PC-3 (cell line): ENCODE results near the gene MICOS13. TPM values are rescaled to one million over a fixed set of nuclear protein-coding genes. Genes with fewer than 3 reads are reported as not detected.

ENCODE experiments used
- ATAC-seq: fragments of 200-7000 bp; cut with Tn5 transposase; 2 replicates; pipeline ENCODE4 v1.9.1; 2020; ENCODE audit warnings: mild to moderate bottlenecking, moderate library complexity
- BruUV-seq: library from RNA; stranded (reverse); fragments of 400-500 nt; replicated peaks from 2 replicates; lab custom pipeline; 2021; lab: Mats Ljungman, UMichigan
- CTCF ChIA-PET: fragments of 300-600 bp; sonication (Branson Sonifier 250); formaldehyde crosslinking; loops from one replicate; lab custom pipeline; 2022; ENCODE audit warnings: antibody characterized with exemption; lab: Charles Lee
- POLR2A ChIA-PET: fragments of 300-600 bp; sonication (Branson Sonifier 250); formaldehyde crosslinking; loops from one replicate; lab custom pipeline; 2022; ENCODE audit warnings: antibody characterized with exemption; ENCODE audit not compliant: unreplicated experiment; lab: Charles Lee
- DNase-seq: peaks from one replicate; pipeline ENCODE4 v3.0.0-alpha.2; 2015
- H2AFZ ChIP-seq: fragments of 300-600 bp; sonication (generic); 2 replicates; pipeline ENCODE4 v1.6.0; 2016; ENCODE audit warnings: antibody characterized with exemption, low read length
- H3F3A ChIP-seq: fragments of 300-600 bp; sonication (generic); one replicate; pipeline ENCODE4 v1.6.0; 2017; ENCODE audit warnings: antibody characterized with exemption, low read length, control low read depth, mild to moderate bottlenecking; ENCODE audit not compliant: unreplicated experiment
- H3K27ac ChIP-seq: fragments of 300-600 bp; sonication (generic); 2 replicates; pipeline ENCODE4 v1.5.1; 2016; ENCODE audit warnings: mild to moderate bottlenecking, low read length
- H3K27me3 ChIP-seq: fragments of 300-600 bp; sonication (generic); 2 replicates; pipeline ENCODE4 v1.6.1; 2016; ENCODE audit warnings: low read length, mixed read lengths
- H3K36me3 ChIP-seq: fragments of 300-600 bp; sonication (generic); 2 replicates; pipeline ENCODE4 v1.6.1; 2016; ENCODE audit warnings: low read depth, mixed run types, low read length, mixed read lengths
- H3K4me1 ChIP-seq: fragments of 300-600 bp; sonication (generic); 2 replicates; pipeline ENCODE4 v1.5.1; 2016; ENCODE audit warnings: low read length; ENCODE audit not compliant: insufficient read depth
- H3K4me2 ChIP-seq: fragments of 300-600 bp; sonication (generic); 2 replicates; pipeline ENCODE4 v1.6.0; 2016; ENCODE audit warnings: low read length
- H3K4me3 ChIP-seq: fragments of 300-600 bp; sonication (generic); 2 replicates; pipeline ENCODE4 v1.5.1; 2016; ENCODE audit warnings: mild to moderate bottlenecking, low read length, mixed read lengths
- H3K79me2 ChIP-seq: fragments of 300-600 bp; sonication (generic); 2 replicates; pipeline ENCODE4 v1.6.1; 2017; ENCODE audit warnings: low read length, mixed read lengths
- H3K9ac ChIP-seq: fragments of 300-600 bp; sonication (generic); 2 replicates; pipeline ENCODE4 v1.6.0; 2016; ENCODE audit warnings: mild to moderate bottlenecking, low read length
- H3K9me2 ChIP-seq: fragments of 300-600 bp; sonication (generic); replicated peaks from 2 replicates; pipeline ENCODE4 v1.6.1; 2016; ENCODE audit warnings: mixed run types, low read length, mixed read lengths
- H3K9me3 ChIP-seq: fragments of 300-600 bp; sonication (generic); 2 replicates; pipeline ENCODE4 v1.6.1; 2016; ENCODE audit warnings: low read length, mixed read lengths
- H4K20me1 ChIP-seq: fragments of 300-600 bp; sonication (generic); 2 replicates; pipeline ENCODE4 v1.6.1; 2016; ENCODE audit warnings: low read length, mixed read lengths
- EZH2 ChIP-seq: fragments of 300-600 bp; sonication (generic); IDR thresholded peaks from one replicate; pipeline ENCODE4 v1.6.1; 2017; ENCODE audit warnings: antibody characterized with exemption, mild to moderate bottlenecking, low read length; ENCODE audit not compliant: unreplicated experiment
- EZH2phosphoT487 ChIP-seq: fragments of 300-600 bp; sonication (generic); IDR thresholded peaks from 2 replicates; pipeline ENCODE4 v1.6.1; 2018; ENCODE audit warnings: mild to moderate bottlenecking, antibody characterized with exemption, low read length, borderline replicate concordance
- intact Hi-C: fragments of 100-400 bp; cut with micrococcal nuclease; formaldehyde crosslinking; loops from 2 replicates; pipeline ENCODE4 v1.9.0; 2023
- total RNA-seq: library from RNA; depleted of rRNA; stranded (reverse); fragments of >200 nt; gene quantifications from 2 replicates; pipeline ENCODE4 v1.2.3, GENCODE V29; 2014
- TF ChIP-seq, protein P1 (sequence below): fragments of 300-600 bp; sonication (generic); conservative IDR thresholded peaks from 2 replicates; pipeline ENCODE4 v1.5.1; 2017; ENCODE audit warnings: antibody characterized with exemption, low read depth, mild to moderate bottlenecking, low read length

MICOS13 gene
- total RNA-seq, 1 experiment from 2014 or later: 456 TPM

DNA sequence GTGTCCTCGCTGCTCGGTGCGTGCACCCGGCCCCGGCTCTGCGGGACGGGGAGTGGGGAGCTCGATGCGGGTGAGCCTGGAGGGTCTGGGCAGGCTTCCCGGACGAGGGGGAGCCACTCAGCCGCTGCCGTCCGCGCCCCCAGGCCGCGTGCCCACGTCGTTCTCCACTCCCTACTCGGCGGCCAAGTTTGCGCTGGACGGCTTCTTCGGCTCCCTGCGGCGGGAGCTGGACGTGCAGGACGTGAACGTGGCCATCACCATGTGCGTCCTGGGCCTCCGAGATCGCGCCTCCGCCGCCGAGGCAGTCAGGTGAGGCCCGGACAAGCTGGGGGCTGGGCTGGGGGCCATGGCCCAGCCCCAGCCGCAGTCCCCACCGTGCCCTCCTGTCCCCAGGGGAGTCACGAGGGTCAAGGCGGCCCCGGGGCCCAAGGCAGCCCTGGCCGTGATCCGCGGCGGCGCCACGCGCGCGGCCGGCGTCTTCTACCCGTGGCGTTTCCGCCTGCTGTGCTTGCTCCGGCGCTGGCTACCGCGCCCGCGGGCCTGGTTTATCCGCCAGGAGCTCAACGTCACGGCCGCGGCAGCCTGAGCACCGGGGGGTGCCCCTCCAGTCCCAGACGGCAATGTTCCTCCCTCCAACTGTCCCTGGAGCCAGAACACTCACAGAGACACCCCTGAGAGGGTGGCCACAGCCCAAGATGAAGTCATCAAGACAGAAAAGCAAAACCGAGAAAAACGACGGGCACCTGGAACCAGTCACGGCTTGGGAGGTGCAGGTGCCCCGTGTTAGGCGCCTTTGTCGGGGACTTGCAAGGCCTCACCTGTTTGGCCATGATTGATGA is 7.3 kb upstream of the MICOS13 start:
- peak overlapping the region; percentile 92 for H2AFZ ChIP-seq
- intact Hi-C loops: loop anchor here (10.0 kb wide), 2 partner anchors 107 to 1847 kb away; partner anchors contain the start of genes DUS3L and PNPLA6
- no peak overlapping the region for H3K27ac ChIP-seq

DNA sequence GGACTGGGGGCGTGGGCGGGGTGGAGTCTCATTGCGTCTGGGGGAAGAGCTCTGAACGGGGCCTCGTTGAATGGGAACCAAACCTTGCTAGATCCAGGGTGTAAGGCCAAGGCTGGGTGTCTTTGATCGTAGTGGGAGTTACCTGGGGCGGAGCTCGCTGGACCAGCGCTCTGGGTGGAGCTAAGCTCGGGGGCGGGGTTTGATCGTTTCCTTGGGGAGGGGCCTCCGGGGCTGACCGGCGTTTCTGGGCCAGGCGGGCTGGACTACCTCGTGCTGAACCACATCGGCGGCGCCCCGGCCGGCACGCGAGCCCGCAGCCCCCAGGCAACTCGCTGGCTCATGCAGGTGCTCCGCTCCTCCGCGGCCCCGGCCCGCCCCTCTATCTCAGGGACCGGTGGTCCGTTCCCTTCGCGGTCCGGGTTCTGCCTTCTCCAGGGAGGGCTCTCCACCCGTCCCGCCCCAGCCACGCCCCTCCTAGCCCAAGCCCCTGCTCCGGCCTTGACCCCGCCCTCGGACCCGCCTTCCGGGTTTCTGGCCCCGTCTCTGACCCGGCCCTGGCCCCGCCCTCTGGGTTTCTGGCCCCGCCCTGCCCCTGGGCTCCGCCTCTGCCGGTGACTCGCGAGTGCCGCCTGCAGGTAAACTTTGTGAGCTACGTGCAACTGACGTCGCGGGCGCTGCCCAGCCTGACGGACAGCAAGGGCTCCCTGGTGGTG is 6.5 kb upstream of the MICOS13 start:
- H3K36me3 ChIP-seq: peaks cover 11% of the 10 kb centered on the region
- H2AFZ ChIP-seq: peak overlapping the region; percentile 92
- peaks cover 2% of the 10 kb centered on the region for H3K4me1 ChIP-seq
- H3K9ac ChIP-seq: peak overlapping the region; percentile 60
- H4K20me1 ChIP-seq: peaks cover 14% of the 10 kb centered on the region
- peaks cover 18% of the 10 kb centered on the region for H3K79me2 ChIP-seq
- intact Hi-C loops: loop anchor here (10.0 kb wide), 2 partner anchors 108 to 1848 kb away; partner anchors contain the start of genes DUS3L and PNPLA6
- no peak overlapping the region for H3K27ac ChIP-seq
- peak; percentile 61 for ATAC-seq
- H3F3A ChIP-seq: peaks cover under 1% of the 10 kb centered on the region
- POLR2A ChIA-PET: interaction anchor here (0.5 to 1.1 kb wide), 6 partner anchors 12 to 218 kb away, joined by 3 to 14 read pairs (median 6); partner anchors contain the start of genes LONP1, SAFB, SAFB2 and VMAC
- DNase-seq: peak; percentile 98
- no peak for TF ChIP-seq EZH2phosphoT487
- TF ChIP-seq, protein P1, sequence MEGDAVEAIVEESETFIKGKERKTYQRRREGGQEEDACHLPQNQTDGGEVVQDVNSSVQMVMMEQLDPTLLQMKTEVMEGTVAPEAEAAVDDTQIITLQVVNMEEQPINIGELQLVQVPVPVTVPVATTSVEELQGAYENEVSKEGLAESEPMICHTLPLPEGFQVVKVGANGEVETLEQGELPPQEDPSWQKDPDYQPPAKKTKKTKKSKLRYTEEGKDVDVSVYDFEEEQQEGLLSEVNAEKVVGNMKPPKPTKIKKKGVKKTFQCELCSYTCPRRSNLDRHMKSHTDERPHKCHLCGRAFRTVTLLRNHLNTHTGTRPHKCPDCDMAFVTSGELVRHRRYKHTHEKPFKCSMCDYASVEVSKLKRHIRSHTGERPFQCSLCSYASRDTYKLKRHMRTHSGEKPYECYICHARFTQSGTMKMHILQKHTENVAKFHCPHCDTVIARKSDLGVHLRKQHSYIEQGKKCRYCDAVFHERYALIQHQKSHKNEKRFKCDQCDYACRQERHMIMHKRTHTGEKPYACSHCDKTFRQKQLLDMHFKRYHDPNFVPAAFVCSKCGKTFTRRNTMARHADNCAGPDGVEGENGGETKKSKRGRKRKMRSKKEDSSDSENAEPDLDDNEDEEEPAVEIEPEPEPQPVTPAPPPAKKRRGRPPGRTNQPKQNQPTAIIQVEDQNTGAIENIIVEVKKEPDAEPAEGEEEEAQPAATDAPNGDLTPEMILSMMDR: peak; percentile 90
- CTCF ChIA-PET: interaction anchor here (0.5 to 1.5 kb wide), 7 partner anchors 16 to 944 kb away, joined by 3 to 8 read pairs (median 5); partner anchors contain the start of genes CATSPERD, LONP1 and SAFB2
- peak overlapping the region; percentile 91 for H3K4me2 ChIP-seq
- no peaks in the 10 kb centered on the region for H3K9me3 ChIP-seq
- H3K9me2 ChIP-seq: no peaks in the 10 kb centered on the region
- peak overlapping the region; percentile 71 for H3K4me3 ChIP-seq
- no TSS peak for BruUV-seq
- no peaks in the 10 kb centered on the region for H3K27me3 ChIP-seq

More for the DNA sequence above, 7.3 kb upstream of the MICOS13 start:
- peaks cover 25% of the 10 kb centered on the region for H3K79me2 ChIP-seq
- H3K9me3 ChIP-seq: no peaks in the 10 kb centered on the region
- peaks cover 8% of the 10 kb centered on the region for H3F3A ChIP-seq
- no peaks in the 10 kb centered on the region for H3K9me2 ChIP-seq
- no peak overlapping the region for H3K9ac ChIP-seq
- POLR2A ChIA-PET: interaction anchor here (0.7 to 1.1 kb wide), 2 partner anchors 13 to 65 kb away, joined by 3 to 14 read pairs; partner anchors contain the start of genes SAFB and SAFB2
- no peak for TF ChIP-seq EZH2
- TF ChIP-seq, protein P1: no peak
- no peak for TF ChIP-seq EZH2phosphoT487
- DNase-seq (no peak), ATAC-seq (no peak)
- peaks cover 19% of the 10 kb centered on the region for H3K36me3 ChIP-seq
- H4K20me1 ChIP-seq: peaks cover 21% of the 10 kb centered on the region
- H3K4me1 ChIP-seq: peaks cover 7% of the 10 kb centered on the region
- H3K4me2 ChIP-seq: peak overlapping the region; percentile 91
- peak overlapping the region; percentile 71; the same call in 1 of the 2 replicates for H3K4me3 ChIP-seq
- CTCF ChIA-PET: interaction anchor here (0.6 to 1.5 kb wide), 4 partner anchors 15 to 140 kb away, joined by 3 to 8 read pairs (median 5); partner anchors contain the start of genes CATSPERD, LONP1 and SAFB2
- H3K27me3 ChIP-seq: no peaks in the 10 kb centered on the region
- BruUV-seq: no TSS peak
